Pancreas (tissue), 10 donors: ENCODE results near the gene DUSP12. TPM values are rescaled to one million over a fixed set of nuclear protein-coding genes. Genes with fewer than 3 reads are reported as not detected.

Experiments used
- ATAC-seq, 4 donors: fragments of 200-7000 bp; cut with Tn5 transposase; one replicate each; pipeline versions ENCODE4 v1.8.0 to v1.9.1; 2020; ENCODE audit warnings: mild to moderate bottlenecking in 4 of 4, moderate library complexity in 4 of 4
- DNase-seq, 6 donors: peaks; one replicate each; pipeline ENCODE4 v3.0.0-alpha.2; 2020
- FAIRE-seq: peaks from 2 replicates; lab custom pipeline; 2012; peaks lifted over from hg19 to GRCh38; lab: Jason Lieb, UNC
- H3K27ac ChIP-seq, 4 donors: fragments of 200-600 bp; sonication (generic); 1 replicate in 3 of 4; 2 replicates in 1 of 4; pipeline versions ENCODE4 v1.5.0 to v1.8.0; 2020
- H3K27me3 ChIP-seq, 4 donors: fragments of 200-600 bp; one replicate each; pipeline ENCODE4 v1.8.0; 2021
- H3K36me3 ChIP-seq, 3 donors: fragments of 200-600 bp; sonication (generic) in 1 of 3; one replicate each; pipeline versions ENCODE4 v1.5.0 to v1.8.0; 2020 to 2021
- H3K4me1 ChIP-seq, 3 donors: fragments of 200-600 bp; one replicate each; pipeline ENCODE4 v1.8.0; 2021
- H3K4me3 ChIP-seq, 4 donors: fragments of 200-600 bp; sonication (generic) in 2 of 4; one replicate each; pipeline versions ENCODE4 v1.5.0 to v1.8.0; 2020 to 2021
- H3K9me3 ChIP-seq, 4 donors: fragments of 200-600 bp; one replicate each; pipeline ENCODE4 v1.8.0; 2021
- WGBS, 2 donors: extraction: QIAGEN DNeasy Blood & Tissue Kit; methylation state at CpG; one replicate each; pipeline ENCODE4 v1.1.7; 2013; 5-methylcytosine and 5-hydroxymethylcytosine counted together
- intact Hi-C, 3 donors: fragments of 100-400 bp; cut with DNase I; formaldehyde crosslinking; loops; one replicate each; pipeline versions ENCODE4 v1.11.1 to v1.14.2; 2022
- polyA plus RNA-seq, 2 donors: library from polyadenylated mRNA; stranded (reverse); fragments of 200-250 nt; gene quantifications; one replicate each; pipeline ENCODE4 v1.2.3, GENCODE V29; 2013
- total RNA-seq, 6 donors: library from RNA; stranded (reverse); fragmentation: NEBNext Ultra II Directional in 4 of 6; extraction: Animal tissue kit (Norgen Biotek cat#: 25700) in 4 of 6; gene quantifications; one replicate each; pipeline versions ENCODE4 v1.2.1 to v1.2.4, GENCODE V29; 2021 to 2023
- TF ChIP-seq, protein P1 (sequence below), 4 donors: fragments of 200-600 bp; sonication (generic) in 3 of 4; IDR thresholded peaks; one replicate each; pipeline versions ENCODE4 v1.5.0 to v1.8.0; 2021; ENCODE audit warnings: antibody characterized with exemption in 4 of 4
- donor health status: healthy with polysubstance abuse.
- donor health status: DM: no; HTN: no; CAD: no; lungs with moderate emphysema.
- donor health status: DM: no; HTN: no; CAD: no.
- donor health status: control.
- donor health status: control.
- donor health status: Bipolar disorder and iron deficiency.
- donor health status: DM: yes; HTN: yes; CAD: no.
- donor health status: DM: no; HTN: no; CAD: no.
- donor health status: DM: no; HTN: no; CAD: no.
- donor health status: DM: yes; HTN: yes; CAD: no.

DUSP12 gene
- total and polyA plus RNA-seq, 8 donors: 5.7 to 16.0 (median 9.1) TPM

DNA sequence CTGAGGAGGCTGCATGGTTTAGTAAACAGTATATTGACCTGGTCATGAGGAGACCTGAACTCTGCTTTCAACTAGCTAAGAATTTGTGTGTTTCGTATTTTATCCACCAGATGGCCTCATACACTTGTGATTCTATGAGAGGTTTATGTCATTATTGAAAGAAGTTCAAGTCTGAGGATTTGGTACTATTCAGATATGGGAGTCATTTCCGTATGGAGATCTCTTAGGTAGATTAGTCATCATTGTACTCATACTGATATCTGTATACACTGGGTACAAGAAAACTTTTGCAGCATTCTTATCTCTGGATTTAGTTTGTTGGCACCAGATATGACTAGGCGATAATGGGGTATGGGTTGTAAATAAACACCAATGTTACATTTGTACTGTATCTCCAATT lies 43.2 kb downstream of the DUSP12 start:
- TF ChIP-seq, protein P1, sequence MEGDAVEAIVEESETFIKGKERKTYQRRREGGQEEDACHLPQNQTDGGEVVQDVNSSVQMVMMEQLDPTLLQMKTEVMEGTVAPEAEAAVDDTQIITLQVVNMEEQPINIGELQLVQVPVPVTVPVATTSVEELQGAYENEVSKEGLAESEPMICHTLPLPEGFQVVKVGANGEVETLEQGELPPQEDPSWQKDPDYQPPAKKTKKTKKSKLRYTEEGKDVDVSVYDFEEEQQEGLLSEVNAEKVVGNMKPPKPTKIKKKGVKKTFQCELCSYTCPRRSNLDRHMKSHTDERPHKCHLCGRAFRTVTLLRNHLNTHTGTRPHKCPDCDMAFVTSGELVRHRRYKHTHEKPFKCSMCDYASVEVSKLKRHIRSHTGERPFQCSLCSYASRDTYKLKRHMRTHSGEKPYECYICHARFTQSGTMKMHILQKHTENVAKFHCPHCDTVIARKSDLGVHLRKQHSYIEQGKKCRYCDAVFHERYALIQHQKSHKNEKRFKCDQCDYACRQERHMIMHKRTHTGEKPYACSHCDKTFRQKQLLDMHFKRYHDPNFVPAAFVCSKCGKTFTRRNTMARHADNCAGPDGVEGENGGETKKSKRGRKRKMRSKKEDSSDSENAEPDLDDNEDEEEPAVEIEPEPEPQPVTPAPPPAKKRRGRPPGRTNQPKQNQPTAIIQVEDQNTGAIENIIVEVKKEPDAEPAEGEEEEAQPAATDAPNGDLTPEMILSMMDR (IDR thresholded peaks at IDR 0.05): peak in 3 of 4 donors; percentile 14 to 42 (median 18)
- H3K27me3 ChIP-seq: no peaks in the 10 kb centered on the region
- no peak overlapping the region for H3K4me3 ChIP-seq
- peak; percentile 90 for FAIRE-seq
- no peak overlapping the region for H3K27ac ChIP-seq
- H3K9me3 ChIP-seq: no peaks in the 10 kb centered on the region
- ATAC-seq: peak; percentile 53 to 86 (median 78)
- 40% methylated on average over 3 of the region's 3 CpGs for WGBS, 2 donors
- peaks cover 0 to 60% (median 2%) of the 10 kb centered on the region in 3 donors for H3K36me3 ChIP-seq
- no peak for DNase-seq
- intact Hi-C loops: loop anchor here in 2 of 3 donors (2.0 to 5.0 kb wide), 2 partner anchors 244 to 245 kb away; no protein-coding TSS in a partner anchor
- H3K4me1 ChIP-seq: peaks cover 0 to 6% (median 0%) of the 10 kb centered on the region in 3 donors

DNA sequence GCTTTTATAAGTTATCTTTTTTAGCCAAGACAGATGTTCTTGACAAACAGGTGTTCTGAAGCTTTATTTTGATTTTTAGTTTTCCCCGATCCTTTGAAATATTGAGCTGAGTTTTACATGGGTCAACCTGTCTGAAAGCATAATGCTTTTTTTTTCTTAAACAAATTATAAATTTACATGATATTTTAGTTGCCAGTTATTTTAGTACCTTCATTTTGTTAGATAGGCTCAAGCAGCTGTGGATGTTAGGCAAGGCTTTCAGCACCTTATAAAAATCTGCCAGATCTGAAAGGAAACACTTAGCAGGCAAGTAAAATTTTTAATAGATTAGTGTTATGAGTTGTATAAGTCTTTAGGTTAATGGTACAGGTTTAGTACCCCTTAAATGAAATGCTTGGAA lies 50.2 kb downstream of the DUSP12 start:
- TF ChIP-seq, protein P1 (IDR thresholded peaks at IDR 0.05): no peak
- no peak for FAIRE-seq

DNA sequence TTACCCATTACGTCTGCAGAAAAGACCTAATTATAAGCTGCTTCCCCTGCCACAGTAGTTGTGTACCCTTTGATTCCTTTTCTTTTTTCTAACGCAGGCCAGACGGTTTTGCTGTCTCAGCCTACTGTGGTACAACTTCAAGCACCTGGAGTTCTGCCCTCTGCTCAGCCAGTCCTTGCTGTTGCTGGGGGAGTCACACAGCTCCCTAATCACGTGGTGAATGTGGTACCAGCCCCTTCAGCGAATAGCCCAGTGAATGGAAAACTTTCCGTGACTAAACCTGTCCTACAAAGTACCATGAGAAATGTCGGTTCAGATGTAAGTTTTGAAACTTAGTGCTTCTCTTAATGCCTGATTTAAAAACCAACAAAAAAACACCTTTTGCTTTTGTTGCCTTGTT lies 52.4 kb downstream of the DUSP12 start:
- Histone ChIP-seq H3K4me3 (no peak overlapping the region), H3K4me1 (no peaks in the 10 kb centered on the region), H3K36me3 (peaks cover 0 to 28% (median 4%) of the 10 kb centered on the region in 3 donors), H3K9me3 (no peaks in the 10 kb centered on the region), H3K27me3 (no peaks in the 10 kb centered on the region), H3K27ac (no peak overlapping the region)
- TF ChIP-seq, protein P1 (IDR thresholded peaks at IDR 0.05): no peak
- ATAC-seq: peak in 1 of 4 donors; percentile 21
- intact Hi-C loops: no loop called here
- FAIRE-seq: no peak
- no peak for DNase-seq
- WGBS, 2 donors: 77 to 81% methylated on average over 7 of the region's 7 CpGs

More for the DNA sequence above, 50.2 kb downstream of the DUSP12 start:
- DNase-seq (no peak), ATAC-seq (no peak)
- Histone ChIP-seq H3K4me1 (no peaks in the 10 kb centered on the region), H3K27me3 (no peaks in the 10 kb centered on the region), H3K9me3 (no peaks in the 10 kb centered on the region), H3K27ac (no peak overlapping the region), H3K36me3 (peaks cover 0 to 45% (median 6%) of the 10 kb centered on the region in 3 donors), H3K4me3 (no peak overlapping the region)
- intact Hi-C loops: no loop called here
- 95 to 99% methylated on average over 1 of the region's 1 CpG for WGBS, 2 donors

DNA sequence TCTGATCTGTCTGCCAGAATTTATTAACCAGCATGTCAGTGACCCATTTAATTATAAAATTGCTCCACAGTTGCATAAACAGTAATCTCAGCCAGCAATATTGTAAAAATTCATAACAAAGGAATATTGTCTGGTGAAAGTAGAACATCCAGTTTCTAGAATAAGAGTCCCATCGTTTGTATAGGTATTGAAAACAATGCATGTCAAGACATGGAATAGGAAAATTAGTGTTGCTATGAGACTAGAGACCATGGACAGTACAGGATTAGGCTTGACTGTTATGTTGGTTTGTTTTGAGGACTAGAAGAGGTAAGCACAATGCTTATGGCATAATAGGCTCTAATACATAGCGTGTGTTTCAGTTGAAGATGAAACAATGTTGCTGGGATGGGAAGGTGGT lies 53.6 kb downstream of the DUSP12 start:
- Histone ChIP-seq H3K27me3 (no peaks in the 10 kb centered on the region), H3K4me3 (no peak overlapping the region), H3K36me3 (peaks cover 0 to 17% (median 4%) of the 10 kb centered on the region in 3 donors), H3K4me1 (no peaks in the 10 kb centered on the region), H3K9me3 (no peaks in the 10 kb centered on the region), H3K27ac (no peak overlapping the region)
- TF ChIP-seq, protein P1 (IDR thresholded peaks at IDR 0.05): no peak
- no peak for FAIRE-seq
- 69 to 77% methylated on average over 2 of the region's 2 CpGs for WGBS, 2 donors
- intact Hi-C loops: no loop called here
- peak in 1 of 4 donors; percentile 9 for ATAC-seq
- DNase-seq: no peak

DNA sequence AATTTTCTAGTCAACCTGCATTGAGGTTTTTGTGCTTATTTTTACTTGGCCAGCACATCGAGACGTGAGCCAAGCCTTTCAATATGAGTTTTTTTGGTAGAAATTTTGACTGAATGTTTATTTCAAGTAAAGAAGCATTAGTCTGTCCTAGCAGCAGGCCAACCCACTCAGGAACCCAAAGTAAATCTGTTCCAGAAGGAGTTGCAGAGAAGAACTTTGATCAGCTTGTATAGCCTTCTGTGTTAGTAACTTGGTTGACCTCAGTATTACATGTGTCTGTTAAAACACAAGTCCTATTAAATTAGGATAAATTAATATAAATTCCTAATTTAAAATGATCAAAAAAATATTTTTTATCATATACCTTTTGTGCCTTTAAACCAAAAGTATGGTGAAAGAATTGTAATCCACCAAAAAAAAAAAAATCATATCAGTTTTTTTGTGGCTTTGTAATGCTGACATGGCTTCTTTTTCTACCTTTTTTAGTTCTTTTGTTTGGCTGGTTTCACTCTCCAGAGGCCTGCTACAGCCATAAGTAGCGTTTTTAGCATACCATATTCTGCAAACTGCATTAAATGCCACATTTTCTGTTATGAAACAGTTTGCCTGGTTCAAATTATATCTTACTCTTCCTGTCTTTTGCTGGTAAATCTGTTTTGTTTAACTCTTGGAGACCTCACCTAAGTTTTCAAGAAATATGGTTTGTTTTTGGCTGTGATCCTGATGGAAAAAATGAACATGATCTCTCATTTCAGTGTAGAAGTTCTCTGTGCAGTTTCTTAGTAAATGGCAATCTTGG lies 56.0 kb downstream of the DUSP12 start:
- H3K4me3 ChIP-seq: no peak overlapping the region
- H3K27ac ChIP-seq: no peak overlapping the region
- 91 to 95% methylated on average over 3 of the region's 3 CpGs for WGBS, 2 donors
- peaks cover 0 to 18% (median 0%) of the 10 kb centered on the region in 3 donors for H3K36me3 ChIP-seq
- ATAC-seq: no peak
- H3K4me1 ChIP-seq: no peaks in the 10 kb centered on the region
- TF ChIP-seq, protein P1 (IDR thresholded peaks at IDR 0.05): no peak
- intact Hi-C loops: no loop called here
- H3K9me3 ChIP-seq: no peaks in the 10 kb centered on the region
- FAIRE-seq: no peak
- H3K27me3 ChIP-seq: no peaks in the 10 kb centered on the region
- DNase-seq: no peak
